Suprapubic skin (tissue), 4 donors: ENCODE data around the gene TMEM18. TPM values are rescaled to one million over a fixed set of nuclear protein-coding genes. Genes with fewer than 3 reads are reported as not detected.

Experiments
- DNase-seq, 2 donors: peaks; one replicate each; pipeline ENCODE4 v3.0.0-alpha.2; 2019; ENCODE audit warnings: low spot score in 2 of 2
- H3K27ac ChIP-seq: fragments of 200-600 bp; sonication (generic); one replicate; pipeline ENCODE4 v1.5.1; 2019
- H3K27me3 ChIP-seq: fragments of 200-600 bp; sonication (generic); one replicate; pipeline ENCODE4 v1.5.1; 2019
- H3K36me3 ChIP-seq: fragments of 200-600 bp; sonication (generic); one replicate; pipeline ENCODE4 v1.5.1; 2019
- H3K4me1 ChIP-seq: fragments of 200-600 bp; sonication (generic); one replicate; pipeline ENCODE4 v1.5.1; 2019
- H3K4me3 ChIP-seq: fragments of 200-600 bp; sonication (generic); one replicate; pipeline ENCODE4 v1.5.1; 2019; ENCODE audit warnings: mild to moderate bottlenecking
- H3K9me3 ChIP-seq: fragments of 200-600 bp; sonication (generic); one replicate; pipeline ENCODE4 v1.5.1; 2019
- EP300 ChIP-seq: sonication (generic); formaldehyde crosslinking; IDR thresholded peaks from one replicate; pipeline ENCODE4 v1.6.1; 2017; ENCODE audit warnings: antibody characterized with exemption
- POLR2A ChIP-seq, 2 donors: fragments of 450-650 bp; IDR thresholded peaks; one replicate each; pipeline ENCODE4 v1.6.1; 2017; ENCODE audit warnings: antibody characterized with exemption in 2 of 2, mild to moderate bottlenecking in 2 of 2, moderate library complexity in 2 of 2
- POLR2AphosphoS5 ChIP-seq, 3 donors: sonication (generic); formaldehyde crosslinking; IDR thresholded peaks; one replicate each; pipeline ENCODE4 v1.6.1; 2017; ENCODE audit warnings: antibody characterized with exemption in 3 of 3
- WGBS: methylation state at CpG from one replicate; pipeline ENCODE4 v1.1.5; 2018; 5-methylcytosine and 5-hydroxymethylcytosine counted together
- total RNA-seq, 4 donors: library from RNA; depleted of rRNA; stranded (reverse); fragments of >200 nt; gene quantifications; one replicate each; pipeline ENCODE4 v1.1.0, GENCODE V29; 2016
- TF ChIP-seq, protein P1 (sequence below), 2 donors: fragments of 200-600 bp in 1 of 2; fragments of 450-650 bp in 1 of 2; sonication (generic) in 1 of 2; IDR thresholded peaks; one replicate each; pipeline ENCODE4 v1.5.1; 2016 to 2019; ENCODE audit warnings: antibody characterized with exemption in 2 of 2, mild to moderate bottlenecking in 1 of 2, moderate library complexity in 1 of 2

Gene TMEM18
- total RNA-seq, 4 donors from 2014 or later = 20.4 to 24.6 (median 22.0) TPM

DNA sequence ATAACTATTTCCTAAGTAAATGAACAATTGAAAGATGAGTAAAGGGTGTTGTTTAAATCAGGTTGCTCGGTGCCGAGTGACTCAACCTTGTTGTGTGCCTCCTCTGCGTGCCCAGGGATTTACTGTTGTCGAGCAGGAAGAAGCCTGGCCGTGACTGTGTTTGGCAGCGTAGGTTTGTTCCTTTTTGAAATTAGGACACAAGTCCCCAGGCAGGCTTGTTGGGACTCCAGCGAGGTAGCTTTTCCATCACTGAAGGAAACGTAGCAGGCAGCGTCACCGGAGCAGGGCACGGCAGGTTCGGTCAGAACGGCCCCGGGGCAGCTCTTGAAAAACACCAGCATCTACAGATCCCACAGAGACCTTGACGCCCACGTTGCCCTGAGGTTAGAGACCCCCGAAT lies 48.6 kb downstream of the TMEM18 start:
- Histone ChIP-seq H3K4me3 (no peak overlapping the region), H3K9me3 (no peaks in the 10 kb centered on the region), H3K4me1 (no peaks in the 10 kb centered on the region), H3K27ac (no peak overlapping the region), H3K36me3 (no peaks in the 10 kb centered on the region), H3K27me3 (no peaks in the 10 kb centered on the region)
- TF ChIP-seq EP300 (no peak), POLR2AphosphoS5 (IDR thresholded peaks at IDR 0.05) (no peak), POLR2A (IDR thresholded peaks at IDR 0.05) (no peak)
- TF ChIP-seq, protein P1, sequence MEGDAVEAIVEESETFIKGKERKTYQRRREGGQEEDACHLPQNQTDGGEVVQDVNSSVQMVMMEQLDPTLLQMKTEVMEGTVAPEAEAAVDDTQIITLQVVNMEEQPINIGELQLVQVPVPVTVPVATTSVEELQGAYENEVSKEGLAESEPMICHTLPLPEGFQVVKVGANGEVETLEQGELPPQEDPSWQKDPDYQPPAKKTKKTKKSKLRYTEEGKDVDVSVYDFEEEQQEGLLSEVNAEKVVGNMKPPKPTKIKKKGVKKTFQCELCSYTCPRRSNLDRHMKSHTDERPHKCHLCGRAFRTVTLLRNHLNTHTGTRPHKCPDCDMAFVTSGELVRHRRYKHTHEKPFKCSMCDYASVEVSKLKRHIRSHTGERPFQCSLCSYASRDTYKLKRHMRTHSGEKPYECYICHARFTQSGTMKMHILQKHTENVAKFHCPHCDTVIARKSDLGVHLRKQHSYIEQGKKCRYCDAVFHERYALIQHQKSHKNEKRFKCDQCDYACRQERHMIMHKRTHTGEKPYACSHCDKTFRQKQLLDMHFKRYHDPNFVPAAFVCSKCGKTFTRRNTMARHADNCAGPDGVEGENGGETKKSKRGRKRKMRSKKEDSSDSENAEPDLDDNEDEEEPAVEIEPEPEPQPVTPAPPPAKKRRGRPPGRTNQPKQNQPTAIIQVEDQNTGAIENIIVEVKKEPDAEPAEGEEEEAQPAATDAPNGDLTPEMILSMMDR (IDR thresholded peaks at IDR 0.05) = no peak
- peak in 1 of 2 donors; percentile 72 for DNase-seq
- WGBS = 52% methylated on average over 17 of the region's 17 CpGs

DNA sequence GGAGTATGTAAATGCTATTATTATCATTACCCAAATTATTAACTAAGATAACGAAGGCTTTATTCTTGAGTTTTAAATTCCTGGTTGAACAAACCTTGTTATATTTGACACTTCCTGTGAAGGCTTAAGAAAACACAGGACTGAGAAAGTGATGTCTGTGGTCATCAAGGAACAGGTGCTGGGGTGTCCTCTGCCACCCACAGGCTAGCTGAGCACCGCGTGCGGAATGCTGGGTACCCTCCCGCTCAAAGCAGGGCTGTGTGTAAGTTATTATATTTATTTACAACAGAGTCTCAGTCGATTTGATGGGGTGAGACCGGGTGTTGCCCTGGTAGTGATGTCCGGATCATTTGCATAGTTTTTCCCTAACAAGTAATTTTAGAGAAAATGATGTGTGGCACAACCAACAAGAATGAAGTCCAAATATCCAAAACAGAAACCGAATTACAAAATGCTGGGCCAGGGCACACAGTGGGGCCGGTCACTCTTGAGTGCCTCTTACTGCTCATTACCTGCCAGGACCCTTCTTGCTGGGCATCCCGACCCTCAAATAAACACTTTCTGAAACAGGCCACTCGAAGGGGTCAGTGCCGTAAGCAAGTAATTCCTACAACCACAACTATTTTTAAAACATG lies 49.2 kb downstream of the TMEM18 start:
- 88% methylated on average over 13 of the region's 13 CpGs for WGBS
- DNase-seq = peak in 1 of 2 donors; percentile 45
- TF ChIP-seq POLR2AphosphoS5 (IDR thresholded peaks at IDR 0.05) = no peak
- TF ChIP-seq POLR2A (IDR thresholded peaks at IDR 0.05) = no peak

DNA sequence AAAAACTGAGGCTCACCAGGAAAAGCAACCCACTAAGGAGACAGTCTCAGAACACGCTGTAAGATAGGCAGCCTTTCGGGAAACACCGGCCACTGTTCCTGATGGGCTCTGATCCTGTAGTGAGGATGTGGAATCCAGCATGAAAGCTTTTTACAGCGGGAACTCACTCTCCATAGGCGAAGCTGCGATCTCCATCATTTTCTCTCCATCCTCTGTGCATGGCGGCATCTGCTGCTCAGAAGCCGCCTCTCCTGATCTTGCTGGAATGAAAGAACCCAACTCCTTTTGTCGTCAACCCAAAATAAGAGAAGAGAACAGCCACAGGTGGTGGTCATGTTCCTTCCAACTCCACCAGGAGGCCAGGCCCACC lies 49.9 kb downstream of the TMEM18 start:
- no peak for TF ChIP-seq POLR2AphosphoS5 (IDR thresholded peaks at IDR 0.05)
- no peak for TF ChIP-seq EP300
- TF ChIP-seq POLR2A (IDR thresholded peaks at IDR 0.05) = no peak
- TF ChIP-seq, protein P1 (IDR thresholded peaks at IDR 0.05) = no peak
- DNase-seq = no peak
- H3K9me3 ChIP-seq = no peaks in the 10 kb centered on the region
- no peaks in the 10 kb centered on the region for H3K27me3 ChIP-seq
- H3K27ac ChIP-seq = no peak overlapping the region
- WGBS = 90% methylated on average over 9 of the region's 9 CpGs
- no peak overlapping the region for H3K4me3 ChIP-seq
- no peaks in the 10 kb centered on the region for H3K4me1 ChIP-seq
- no peaks in the 10 kb centered on the region for H3K36me3 ChIP-seq

More for the DNA sequence above, 49.2 kb downstream of the TMEM18 start:
- Histone ChIP-seq H3K36me3 (no peaks in the 10 kb centered on the region), H3K27me3 (no peaks in the 10 kb centered on the region), H3K4me1 (no peaks in the 10 kb centered on the region), H3K9me3 (no peaks in the 10 kb centered on the region), H3K4me3 (no peak overlapping the region), H3K27ac (no peak overlapping the region)

DNA sequence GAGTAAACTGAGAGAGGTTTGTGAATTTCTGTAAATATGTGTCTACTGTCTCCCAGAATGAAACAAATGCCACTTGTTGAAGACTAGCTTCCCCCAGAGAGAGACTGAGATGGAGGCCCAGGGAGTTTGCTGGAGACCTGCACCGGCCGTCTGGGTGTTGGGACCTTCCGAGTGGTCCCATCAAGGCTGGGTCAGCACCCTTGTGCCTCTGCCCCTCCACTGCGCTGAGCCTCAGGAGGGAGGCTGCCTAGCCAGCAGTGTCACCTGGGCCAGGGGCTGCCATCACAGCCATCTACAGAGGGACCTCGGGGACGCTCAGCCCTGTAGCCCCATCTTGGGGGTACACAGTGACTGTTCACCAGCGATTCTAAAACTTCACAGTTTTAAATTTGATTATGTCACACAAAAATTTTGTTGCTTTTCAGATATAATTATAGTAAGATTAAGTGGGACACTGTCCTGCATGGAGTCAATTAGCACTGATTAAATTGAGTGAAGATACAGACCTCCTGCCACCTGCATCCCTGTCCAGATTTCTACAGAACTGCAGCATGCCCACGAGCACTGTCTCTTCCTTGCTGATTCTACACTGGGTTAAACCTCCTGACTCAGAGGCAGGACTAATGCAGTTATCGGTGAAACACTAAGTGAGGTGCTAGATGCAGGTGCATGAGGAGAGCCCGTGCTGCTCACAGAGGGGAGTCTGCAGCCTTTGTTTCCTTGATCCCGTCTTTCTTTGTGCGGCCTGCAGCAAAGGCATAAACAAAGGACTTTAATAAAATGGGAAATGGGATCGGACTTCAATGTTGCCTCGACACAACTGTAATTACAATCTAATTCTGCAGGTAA lies 50.5 kb downstream of the TMEM18 start:
- WGBS = 90% methylated on average over 13 of the region's 14 CpGs
- peak in 1 of 2 donors; percentile 49 for DNase-seq
- Histone ChIP-seq H3K27me3 (no peaks in the 10 kb centered on the region), H3K36me3 (no peaks in the 10 kb centered on the region), H3K4me3 (no peak overlapping the region), H3K27ac (no peak overlapping the region), H3K4me1 (no peaks in the 10 kb centered on the region), H3K9me3 (no peaks in the 10 kb centered on the region)
- TF ChIP-seq POLR2A (IDR thresholded peaks at IDR 0.05) (no peak), POLR2AphosphoS5 (IDR thresholded peaks at IDR 0.05) (no peak), EP300 (no peak)
- TF ChIP-seq, protein P1 (IDR thresholded peaks at IDR 0.05) = no peak

DNA sequence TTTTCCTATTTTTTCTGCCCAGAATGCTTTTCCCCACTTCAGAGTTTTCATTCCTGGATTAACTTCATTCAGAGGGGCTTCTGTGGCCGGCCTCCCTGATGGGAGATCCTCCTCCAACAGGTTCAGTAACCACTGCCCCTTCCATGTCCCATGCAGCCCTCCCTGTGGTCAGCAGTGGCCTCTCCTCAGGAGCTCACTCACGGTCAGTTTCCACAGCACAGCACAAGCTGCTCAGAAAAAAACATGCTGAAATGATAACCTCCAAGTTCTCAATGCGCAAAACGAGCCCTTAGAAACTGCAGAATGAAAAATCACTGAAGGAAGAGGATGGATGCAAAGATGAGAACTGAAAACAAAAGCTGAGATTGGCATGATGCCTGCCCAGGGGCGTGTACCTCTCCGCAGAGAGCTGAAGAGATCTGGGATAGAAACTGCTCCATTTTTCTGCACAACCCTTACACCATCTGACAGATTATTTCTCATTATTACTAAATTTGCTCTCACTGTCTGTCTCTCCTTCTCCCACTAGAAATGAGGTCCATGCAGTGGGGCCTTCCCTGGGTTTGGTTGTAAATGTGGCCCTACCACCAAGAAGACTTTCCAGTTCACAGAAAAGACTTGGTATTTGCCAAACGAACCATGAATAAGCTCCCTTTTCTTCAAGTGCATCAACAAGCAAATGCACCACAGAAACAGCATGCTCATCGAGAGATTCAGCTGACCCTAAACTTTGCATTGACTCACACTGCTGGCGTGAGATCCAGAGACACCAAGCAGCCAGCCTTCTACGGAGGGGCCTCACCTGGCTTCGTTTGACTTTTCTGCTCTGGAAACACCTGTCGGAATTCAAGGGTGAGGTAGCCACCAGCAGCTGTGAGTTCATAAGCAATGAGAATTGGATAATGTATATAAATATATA lies 51.5 kb downstream of the TMEM18 start:
- Histone ChIP-seq H3K27ac (no peak overlapping the region), H3K27me3 (no peaks in the 10 kb centered on the region), H3K4me3 (no peak overlapping the region), H3K36me3 (no peaks in the 10 kb centered on the region), H3K9me3 (no peaks in the 10 kb centered on the region), H3K4me1 (no peaks in the 10 kb centered on the region)
- peak in 1 of 2 donors; percentile 45 for DNase-seq
- WGBS = 76% methylated on average over 12 of the region's 12 CpGs
- TF ChIP-seq POLR2AphosphoS5 (IDR thresholded peaks at IDR 0.05) (no peak), EP300 (no peak), POLR2A (IDR thresholded peaks at IDR 0.05) (no peak)
- TF ChIP-seq, protein P1 (IDR thresholded peaks at IDR 0.05) = no peak
